H1 (cell line): Measurements from ENCODE around the gene ANKUB1. TPM values are rescaled to one million over a fixed set of nuclear protein-coding genes. Genes with fewer than 3 reads are reported as not detected.

Source experiments
- ASH2L ChIP-seq: fragments of 200-600, 300-600 bp; sonication (generic); IDR thresholded peaks from one replicate; pipeline ENCODE4 v1.7.1; 2017; ENCODE audit warnings: low read length
- EGR1 ChIP-seq: IDR thresholded peaks from 2 replicates; pipeline ENCODE4 v1.6.1; 2011; ENCODE audit warnings: low read depth, low read length, borderline replicate concordance
- HDAC2 ChIP-seq, 2 experiments: fragments of 300-600 bp in 1 of 2; sonication (generic) in 1 of 2; IDR thresholded peaks; 2 replicates each; pipeline ENCODE4 v1.6.1; 2011 to 2012; ENCODE audit warnings: low read depth in 2 of 2, low read length in 2 of 2, mild to moderate bottlenecking in 2 of 2, moderate library complexity in 2 of 2, borderline replicate concordance in 1 of 2, inconsistent platforms in 1 of 2
- KDM1A ChIP-seq: fragments of 200-600, 300-600 bp; sonication (generic); IDR thresholded peaks from 2 replicates; pipeline ENCODE4 v1.7.1; 2016; ENCODE audit warnings: mild to moderate bottlenecking, low read length, borderline replicate concordance
- POLR2AphosphoS5 ChIP-seq: IDR thresholded peaks from 2 replicates; pipeline ENCODE4 v1.6.1; 2011; ENCODE audit warnings: low read depth, low read length
- SIRT6 ChIP-seq: IDR thresholded peaks from one replicate; pipeline ENCODE4 v1.7.1; 2012; ENCODE audit warnings: low read length, inconsistent platforms
- polyA plus RNA-seq, 7 experiments: library from polyadenylated mRNA; depleted of rRNA in 3 of 7; stranded (reverse) in 5 of 7; unstranded in 2 of 7; fragments of >200 nt in 5 of 7; fragments of 200-250 nt in 2 of 7; gene quantifications; 1 replicate in 5 of 7; 2 replicates in 1 of 7; 4 replicates in 1 of 7; pipeline versions ENCODE4 v1.2.1 to v1.2.3, GENCODE V29; 2011 to 2013; ENCODE audit warnings: missing spikeins in 2 of 7, mixed read lengths in 2 of 7
- total RNA-seq: library from RNA; stranded (reverse); fragmentation: NEBNext Ultra II Directional; extraction: Animal tissue kit (Norgen Biotek cat#: 25700); gene quantifications from 2 replicates; pipeline ENCODE4 v1.2.1, GENCODE V29; 2021
- TF ChIP-seq, protein P1 (sequence below): IDR thresholded peaks from 2 replicates; pipeline ENCODE4 v1.6.1; 2011; ENCODE audit warnings: low read length, improper control_type of control experiment

The ANKUB1 gene
- total and polyA plus RNA-seq, 2 of the 8 experiments (the other 6 are each of a cell fraction or from before 2014, with no cell fraction given) = not detected

DNA sequence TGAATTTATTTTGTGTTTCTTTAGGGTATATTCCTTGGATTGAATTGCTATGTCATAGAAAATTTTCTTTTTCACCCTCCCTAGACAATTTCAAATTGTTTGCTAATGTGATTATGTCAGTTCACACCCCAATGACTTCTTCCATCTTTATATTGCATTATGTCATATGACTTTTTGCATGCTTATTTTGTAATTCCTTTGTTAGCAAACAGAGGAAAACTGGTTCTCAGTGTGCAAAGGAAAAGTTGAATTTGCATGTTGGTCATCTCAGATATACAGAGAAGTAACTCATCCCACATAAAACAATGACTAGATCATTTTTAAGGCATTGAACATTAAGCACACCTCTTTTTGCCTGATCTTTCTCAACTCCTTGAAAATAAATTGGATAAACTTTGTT, 17.3 kb upstream of the ANKUB1 start (continued):
- TF ChIP-seq HDAC2 (IDR thresholded peaks at IDR 0.05; ENCODE audit: borderline replicate concordance in 1 of 2, low read depth in 2 of 2, low read length in 2 of 2) = no peak
- no peak for TF ChIP-seq POLR2AphosphoS5
- no peak for TF ChIP-seq SIRT6
- TF ChIP-seq ASH2L = no peak
- no peak for TF ChIP-seq KDM1A
- TF ChIP-seq, protein P1, sequence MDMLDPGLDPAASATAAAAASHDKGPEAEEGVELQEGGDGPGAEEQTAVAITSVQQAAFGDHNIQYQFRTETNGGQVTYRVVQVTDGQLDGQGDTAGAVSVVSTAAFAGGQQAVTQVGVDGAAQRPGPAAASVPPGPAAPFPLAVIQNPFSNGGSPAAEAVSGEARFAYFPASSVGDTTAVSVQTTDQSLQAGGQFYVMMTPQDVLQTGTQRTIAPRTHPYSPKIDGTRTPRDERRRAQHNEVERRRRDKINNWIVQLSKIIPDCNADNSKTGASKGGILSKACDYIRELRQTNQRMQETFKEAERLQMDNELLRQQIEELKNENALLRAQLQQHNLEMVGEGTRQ = no peak
- TF ChIP-seq EGR1 = no peak
- TF ChIP-seq, all 59 proteins: peak for 0
